ENCODE measurements around the gene USP9X.

GRCh38 chrX:41178201-41178600 is 93.0 kb downstream of the USP9X start:
- TF ChIP-seq POLR2A (IDR thresholded peaks at IDR 0.05) (no peak), CTCF (IDR thresholded peaks at IDR 0.05 in 4 of 5, conservative IDR thresholded peaks at IDR 0.05 in 1 of 5) (no peak)

All from gastrocnemius medialis (tissue), 4 donors.